Kidney glomerular epithelial cell (primary cell): ENCODE results near the gene KCNQ1.

Experiments
- DNase-seq: peaks from one replicate; lab custom pipeline; 2025; lab: John Stamatoyannopoulos, UW

The KCNQ1 gene

DNA sequence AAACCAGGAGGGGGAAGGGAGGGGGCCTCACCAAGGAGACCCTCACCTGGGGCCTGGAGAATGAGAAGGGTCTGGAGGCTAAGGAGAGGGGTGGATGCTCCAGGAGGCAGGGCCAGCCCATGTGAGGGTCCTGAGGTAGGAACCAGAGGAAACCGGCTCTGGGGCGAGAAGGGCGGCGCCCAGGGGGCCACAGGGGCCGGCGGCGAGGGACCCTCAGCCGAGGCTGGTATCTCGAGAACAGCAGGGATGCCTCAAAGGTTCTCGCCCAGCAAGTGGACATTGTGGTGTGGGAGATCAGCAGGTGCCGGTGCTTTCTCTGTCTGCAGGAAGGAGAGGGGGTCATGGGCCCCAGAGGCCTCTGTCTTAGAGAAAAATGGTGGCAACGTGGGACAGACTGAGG is 392.8 kb downstream of the KCNQ1 start:
- no peak for DNase-seq

DNA sequence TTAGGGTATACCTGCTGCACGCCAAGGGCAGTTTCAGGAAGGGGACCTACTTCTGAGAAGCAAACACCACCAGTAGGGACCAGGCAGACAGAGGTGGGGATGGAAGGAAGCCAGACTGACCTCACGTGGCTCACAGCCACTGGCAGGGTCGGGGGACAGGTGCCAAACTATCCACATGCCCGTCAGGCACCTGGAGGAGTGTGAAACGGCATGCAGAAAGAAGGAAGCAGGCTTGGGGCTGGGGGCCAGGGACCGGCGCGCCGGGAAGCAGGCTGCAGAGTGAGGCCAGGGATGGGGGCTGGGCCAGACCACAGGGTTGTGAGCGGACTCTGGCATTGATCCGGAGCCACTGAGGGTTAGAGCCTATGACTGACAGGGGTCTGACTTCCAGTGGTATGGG is 393.3 kb downstream of the KCNQ1 start:
- no peak for DNase-seq

DNA sequence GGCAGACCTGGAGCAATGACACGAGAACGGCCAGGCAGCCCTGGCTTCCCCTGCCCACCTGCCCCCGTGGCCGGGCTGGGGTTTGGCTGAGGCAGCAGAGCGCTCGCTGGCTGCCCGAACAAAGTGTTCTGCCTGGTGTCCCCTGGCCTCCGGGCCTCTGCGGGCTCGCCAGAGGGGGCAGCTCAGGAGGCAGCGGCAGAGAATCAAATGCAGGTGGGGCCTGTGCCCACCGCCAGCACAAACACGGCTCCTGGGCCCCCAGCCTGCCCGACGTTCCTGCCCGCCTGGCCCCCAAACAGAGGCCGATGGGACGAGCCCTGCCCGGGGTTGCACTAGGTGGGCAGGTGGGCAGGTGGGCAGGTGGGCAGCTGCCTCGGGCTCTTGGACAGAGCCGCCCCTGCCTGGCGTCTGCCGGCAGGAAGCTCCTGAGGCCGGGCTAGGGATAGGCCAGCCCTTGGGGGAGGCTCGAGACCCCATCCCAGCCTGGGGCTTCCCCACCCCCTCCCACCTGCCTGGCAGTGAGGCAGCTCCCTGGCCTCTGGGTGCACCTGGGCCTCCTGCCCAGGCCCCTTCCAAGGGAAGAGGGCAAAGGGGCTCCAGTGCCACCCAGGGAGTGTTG is 394.0 kb downstream of the KCNQ1 start:
- no peak for DNase-seq

GRCh38 chr11:2839395-2839943 is 394.7 kb downstream of the KCNQ1 start:
- no peak for DNase-seq

- DNase-seq: no peak
Observed at GRCh38 chr11:2841411-2842190, 396.8 kb downstream of the KCNQ1 start.

DNA sequence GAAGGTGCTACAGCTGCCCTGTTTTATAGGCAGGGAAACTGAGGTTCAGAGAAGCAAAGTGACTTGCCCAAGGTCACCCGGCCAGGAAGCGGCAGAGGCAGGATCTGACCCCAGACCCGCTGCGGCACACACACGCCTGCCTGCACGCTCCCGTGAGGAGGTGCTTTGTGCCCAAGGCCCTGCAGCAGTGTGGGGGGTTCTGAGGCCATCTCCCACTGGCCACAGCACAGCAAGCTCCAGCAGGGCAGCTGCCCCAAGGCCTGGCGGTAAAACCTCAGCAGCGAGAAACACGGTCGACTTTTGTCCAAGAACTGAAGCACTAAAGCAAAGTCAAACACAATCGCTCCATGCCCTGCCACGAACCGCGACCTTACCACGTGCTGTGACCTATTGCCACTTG is 398.1 kb downstream of the KCNQ1 start:
- DNase-seq: no peak

GRCh38 chr11:2843551-2843950 is 398.7 kb downstream of the KCNQ1 start:
- no peak for DNase-seq

DNA sequence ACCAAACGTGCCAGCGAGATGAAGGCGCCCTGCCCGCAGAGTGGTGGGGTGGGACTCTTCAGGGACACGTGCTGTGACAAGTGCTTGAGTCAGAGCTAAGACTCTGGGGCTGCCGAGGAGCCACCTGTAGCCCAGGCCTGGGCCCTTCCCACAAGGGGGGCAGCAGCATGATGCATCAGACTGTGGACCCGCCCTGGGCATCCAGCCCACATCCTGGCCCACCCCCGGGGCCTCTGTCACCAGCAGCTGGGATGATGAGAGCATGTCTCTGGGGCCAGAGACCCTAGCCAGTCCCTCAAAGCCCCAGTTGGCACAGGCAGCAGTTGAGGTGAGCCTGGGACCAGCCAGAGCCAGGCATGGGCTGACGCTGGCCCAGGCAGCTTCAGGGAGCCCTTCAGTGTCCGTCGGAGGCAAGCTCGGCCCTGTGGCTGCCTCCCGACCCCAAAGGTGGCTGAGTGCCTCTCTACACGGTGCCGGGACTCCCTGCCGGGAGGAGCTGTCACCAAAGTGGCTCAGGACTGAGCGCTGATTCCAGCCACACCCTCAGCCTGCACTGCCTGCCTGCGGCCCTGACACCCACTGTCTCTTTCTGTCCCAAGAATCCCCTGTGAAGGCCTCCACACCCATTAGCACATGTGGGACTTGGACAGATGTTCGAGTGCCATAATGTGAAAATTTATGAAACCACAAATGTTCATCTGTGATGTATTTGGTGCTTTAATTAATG is 399.5 kb downstream of the KCNQ1 start:
- no peak for DNase-seq

DNA sequence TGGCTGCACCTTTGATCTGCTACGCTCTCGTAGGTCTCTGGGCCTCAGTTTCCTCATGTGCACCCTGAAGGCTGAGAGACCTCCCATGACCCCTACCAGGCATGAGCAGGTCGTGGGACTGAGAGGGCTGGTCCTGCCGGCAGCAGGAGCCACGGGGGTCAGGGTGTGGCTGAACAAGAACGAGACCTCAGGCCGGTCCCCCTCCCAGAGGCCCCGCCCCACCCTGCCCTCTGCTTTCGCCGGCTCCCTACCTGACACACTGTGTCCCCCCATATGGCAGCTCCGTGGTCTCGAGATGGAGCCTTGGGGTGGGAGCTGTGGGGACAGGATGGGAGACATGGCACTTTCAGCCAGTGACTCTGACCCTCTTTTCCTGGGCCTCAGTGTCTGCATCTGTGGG is 400.2 kb downstream of the KCNQ1 start:
- no peak for DNase-seq

GRCh38 chr11:2846056-2846455 is 401.2 kb downstream of the KCNQ1 start:
- no peak for DNase-seq

- DNase-seq: no peak
Observed at GRCh38 chr11:2846470-2846869, 401.7 kb downstream of the KCNQ1 start.

DNA sequence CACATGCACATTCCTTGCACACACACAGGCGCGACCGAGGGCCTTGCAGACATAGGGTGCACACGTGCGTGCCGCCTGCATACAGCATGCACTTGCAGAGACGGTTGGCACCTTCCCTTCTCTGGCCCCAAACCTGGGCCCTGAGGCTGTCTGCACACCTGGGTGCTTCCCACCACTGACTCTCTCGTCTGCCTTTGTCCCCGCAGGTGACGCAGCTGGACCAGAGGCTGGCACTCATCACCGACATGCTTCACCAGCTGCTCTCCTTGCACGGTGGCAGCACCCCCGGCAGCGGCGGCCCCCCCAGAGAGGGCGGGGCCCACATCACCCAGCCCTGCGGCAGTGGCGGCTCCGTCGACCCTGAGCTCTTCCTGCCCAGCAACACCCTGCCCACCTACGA is 402.8 kb downstream of the KCNQ1 start:
- DNase-seq: no peak

DNA sequence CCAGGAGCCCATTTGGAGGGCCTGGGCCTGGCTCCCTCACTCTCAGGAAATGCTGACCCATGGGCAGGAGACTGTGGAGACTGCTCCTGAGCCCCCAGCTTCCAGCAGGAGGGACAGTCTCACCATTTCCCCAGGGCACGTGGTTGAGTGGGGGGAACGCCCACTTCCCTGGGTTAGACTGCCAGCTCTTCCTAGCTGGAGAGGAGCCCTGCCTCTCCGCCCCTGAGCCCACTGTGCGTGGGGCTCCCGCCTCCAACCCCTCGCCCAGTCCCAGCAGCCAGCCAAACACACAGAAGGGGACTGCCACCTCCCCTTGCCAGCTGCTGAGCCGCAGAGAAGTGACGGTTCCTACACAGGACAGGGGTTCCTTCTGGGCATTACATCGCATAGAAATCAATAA is 403.7 kb downstream of the KCNQ1 start:
- no peak for DNase-seq

GRCh38 chr11:2849994-2850770 is 405.4 kb downstream of the KCNQ1 start:
- DNase-seq: no peak

DNA sequence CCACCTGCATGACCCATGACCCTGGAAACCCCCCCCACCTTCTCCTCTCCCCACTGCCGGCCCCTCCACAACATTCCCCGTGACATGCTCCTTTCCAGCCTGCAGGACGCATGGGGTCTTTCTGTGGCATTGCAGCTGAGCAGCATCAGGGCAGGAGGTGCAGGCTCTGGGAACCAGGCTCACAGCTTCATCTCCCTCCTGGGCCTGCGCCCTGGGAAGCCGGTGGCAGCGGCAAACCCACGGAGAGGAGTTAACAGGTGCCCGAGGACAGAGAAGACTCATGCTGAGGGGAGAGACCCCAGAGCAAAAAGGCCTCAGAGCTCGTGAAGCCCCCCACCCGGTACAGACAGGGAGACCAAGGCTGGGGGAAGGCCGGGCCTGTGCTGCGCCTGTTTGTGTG is 408.6 kb downstream of the KCNQ1 start:
- no peak for DNase-seq

DNA sequence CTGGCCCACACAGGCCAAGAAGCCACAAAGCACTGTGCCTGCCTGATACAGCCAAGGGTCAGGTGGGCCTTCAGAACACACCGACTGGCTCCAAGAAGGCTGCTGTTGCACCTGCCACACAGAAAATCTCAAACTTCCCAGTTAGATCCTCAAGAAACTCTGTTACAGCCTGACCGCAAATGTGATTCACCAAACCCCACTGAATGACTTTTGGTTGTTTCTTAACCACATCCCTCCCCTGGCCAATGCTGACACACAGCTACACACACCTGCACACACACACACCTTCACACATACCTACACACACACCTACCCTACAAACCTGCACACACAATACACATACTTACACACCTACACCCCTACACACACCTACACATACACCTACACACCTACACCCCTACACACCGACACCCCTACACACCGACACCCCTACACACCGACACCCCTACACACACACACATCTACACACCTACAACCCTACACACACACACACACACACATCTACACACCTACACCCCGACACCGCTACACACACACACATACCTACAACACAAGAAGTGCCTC is 409.3 kb downstream of the KCNQ1 start:
- no peak for DNase-seq

DNA sequence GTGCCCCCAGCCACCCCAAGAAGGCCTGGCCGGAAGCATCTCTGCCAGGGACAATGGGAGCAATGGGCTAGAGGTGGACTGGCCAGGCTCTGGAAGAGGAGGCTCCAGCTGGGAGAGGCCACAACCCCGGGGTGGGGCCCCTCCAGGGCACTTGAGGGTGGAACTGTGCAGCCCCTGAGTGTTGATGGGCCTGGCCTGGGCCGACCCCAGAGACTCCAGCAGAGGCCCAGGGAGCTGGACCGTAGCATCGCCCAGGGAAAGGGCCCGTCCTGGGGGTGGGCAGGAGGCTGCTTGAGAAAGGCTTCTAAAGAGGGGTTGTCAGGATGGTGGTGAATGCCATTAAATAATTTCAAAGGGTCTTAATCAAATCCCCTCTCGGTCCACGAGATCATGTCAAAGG is 410.4 kb downstream of the KCNQ1 start:
- no peak for DNase-seq

GRCh38 chr11:2857276-2857675 is 412.5 kb downstream of the KCNQ1 start:
- DNase-seq: no peak

DNA sequence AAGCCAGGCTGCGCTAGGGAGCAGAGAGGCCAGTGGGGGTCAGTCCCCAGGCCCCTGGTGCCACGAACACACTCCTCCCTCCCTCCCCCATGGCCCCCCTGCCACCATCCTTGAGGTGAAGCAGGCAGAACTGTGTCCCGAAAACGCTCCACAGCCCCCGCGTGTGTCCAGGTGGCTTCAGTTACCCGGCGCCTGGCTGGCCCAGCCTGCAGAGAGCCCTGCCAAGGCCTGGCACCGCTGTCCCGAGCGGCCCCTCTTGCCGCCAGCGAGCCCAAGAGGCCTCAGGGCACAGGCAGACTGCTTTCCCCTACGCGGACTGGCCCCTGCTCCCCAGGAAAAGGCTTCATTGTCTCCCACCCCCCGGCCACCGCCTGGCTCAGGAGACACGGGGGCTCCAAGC is 413.1 kb downstream of the KCNQ1 start:
- DNase-seq: no peak

GRCh38 chr11:2858995-2859698 is 414.3 kb downstream of the KCNQ1 start:
- no peak for DNase-seq

DNA sequence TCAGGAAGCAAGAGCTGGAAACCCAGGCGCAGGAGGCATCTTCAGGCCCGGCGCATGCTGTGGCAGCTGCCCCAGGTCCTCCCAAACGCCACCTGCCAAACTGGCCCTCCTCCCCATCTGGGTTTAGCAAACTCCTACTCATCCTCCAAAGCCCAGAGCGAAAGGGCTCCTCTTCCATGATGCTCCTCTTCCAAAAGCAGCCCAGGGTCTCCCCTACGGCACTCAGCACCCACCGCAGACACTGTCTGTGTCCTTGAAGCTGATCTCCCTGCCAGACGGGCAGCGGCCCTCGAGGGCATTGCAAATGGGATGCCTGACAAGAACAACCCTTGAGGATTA is 414.9 kb downstream of the KCNQ1 start:
- DNase-seq: no peak
